ENCODE results near the gene SNX9. TPM values are rescaled to one million over a fixed set of nuclear protein-coding genes. Genes with fewer than 3 reads are reported as not detected.

The SNX9 gene
- total and polyA plus RNA-seq, 3 donors from 2014 or later: 26.0 to 32.6 (median 30.1) TPM

- no peak overlapping the region for H3K4me3 ChIP-seq
- WGBS, 2 donors: 90 to 94% methylated on average over 6 of the region's 6 CpGs
- H3K36me3 ChIP-seq (ENCODE audit: low read depth, missing control alignments): no peaks in the 10 kb centered on the region
- TF ChIP-seq POLR2A (IDR thresholded peaks at IDR 0.05) (no peak), CTCF (IDR thresholded peaks at IDR 0.05) (no peak)
- no peak overlapping the region for H3K27ac ChIP-seq
- H3K27me3 ChIP-seq: no peaks in the 10 kb centered on the region
- intact Hi-C loops (cut with DNase I; ENCODE audit: low total_unique reads): no loop called here
- peaks cover 2% of the 10 kb centered on the region for H3K4me1 ChIP-seq
- no peaks in the 10 kb centered on the region for H3K9me3 ChIP-seq
- no peak for DNase-seq
Measured at GRCh38 chr6:157834549-157834948, 11.5 kb downstream of the SNX9 start.

GRCh38 chr6:157838718-157839430 is 15.8 kb downstream of the SNX9 start:
- Histone ChIP-seq H3K36me3 (ENCODE audit: low read depth, missing control alignments) (no peaks in the 10 kb centered on the region), H3K4me3 (no peak overlapping the region), H3K4me1 (no peaks in the 10 kb centered on the region), H3K9me3 (no peaks in the 10 kb centered on the region), H3K27ac (no peak overlapping the region), H3K27me3 (no peaks in the 10 kb centered on the region)
- 63 to 64% methylated on average over 5 of the region's 5 CpGs for WGBS, 2 donors
- no peak for DNase-seq
- intact Hi-C loops (cut with DNase I; ENCODE audit: low total_unique reads): no loop called here
- no peak for TF ChIP-seq POLR2A (IDR thresholded peaks at IDR 0.05)
- no peak for TF ChIP-seq CTCF (IDR thresholded peaks at IDR 0.05)

- 96 to 97% methylated on average over 5 of the region's 5 CpGs for WGBS, 2 donors
- no peaks in the 10 kb centered on the region for H3K4me1 ChIP-seq
- intact Hi-C loops (cut with DNase I; ENCODE audit: low total_unique reads): no loop called here
Measured at GRCh38 chr6:157839606-157840005, 16.6 kb downstream of the SNX9 start.

GRCh38 chr6:157840261-157840660 is 17.2 kb downstream of the SNX9 start:
- no peak overlapping the region for H3K27ac ChIP-seq
- no peak for DNase-seq
- intact Hi-C loops (cut with DNase I; ENCODE audit: low total_unique reads): no loop called here
- WGBS, 2 donors: 69 to 72% methylated on average over 2 of the region's 2 CpGs
- no peaks in the 10 kb centered on the region for H3K4me1 ChIP-seq
- H3K4me3 ChIP-seq: no peak overlapping the region
- H3K9me3 ChIP-seq: no peaks in the 10 kb centered on the region
- H3K27me3 ChIP-seq: no peaks in the 10 kb centered on the region
- no peaks in the 10 kb centered on the region for H3K36me3 ChIP-seq (ENCODE audit: low read depth, missing control alignments)
- no peak for TF ChIP-seq POLR2A (IDR thresholded peaks at IDR 0.05)
- no peak for TF ChIP-seq CTCF (IDR thresholded peaks at IDR 0.05)

More at GRCh38 chr6:157839606-157840005, 16.6 kb downstream of the SNX9 start:
- Histone ChIP-seq H3K36me3 (ENCODE audit: low read depth, missing control alignments) (no peaks in the 10 kb centered on the region), H3K4me3 (no peak overlapping the region), H3K27ac (no peak overlapping the region), H3K27me3 (no peaks in the 10 kb centered on the region), H3K9me3 (no peaks in the 10 kb centered on the region)
- TF ChIP-seq POLR2A (IDR thresholded peaks at IDR 0.05) (no peak), CTCF (IDR thresholded peaks at IDR 0.05) (no peak)
- DNase-seq: no peak

GRCh38 chr6:157840776-157841175 is 17.7 kb downstream of the SNX9 start:
- H3K9me3 ChIP-seq: no peaks in the 10 kb centered on the region
- intact Hi-C loops (cut with DNase I; ENCODE audit: low total_unique reads): no loop called here
- WGBS, 2 donors: 93% methylated on average over 6 of the region's 6 CpGs

More at GRCh38 chr6:157840776-157841175, 17.7 kb downstream of the SNX9 start:
- Histone ChIP-seq H3K27me3 (no peaks in the 10 kb centered on the region), H3K4me1 (no peaks in the 10 kb centered on the region), H3K27ac (no peak overlapping the region), H3K4me3 (no peak overlapping the region), H3K36me3 (ENCODE audit: low read depth, missing control alignments) (no peaks in the 10 kb centered on the region)
- no peak for DNase-seq
- no peak for TF ChIP-seq POLR2A (IDR thresholded peaks at IDR 0.05)
- no peak for TF ChIP-seq CTCF (IDR thresholded peaks at IDR 0.05)
